ENCODE measurements around the gene MLN.

MLN gene

GRCh38 chr6:33803571-33804053 lies at the start of gene MLN:
Gene MLN, minus strand, starts transcription at chr6:33804003. Its CDS starts 2,840 bp downstream, at chr6:33801163.
- intact Hi-C loops (cut with DNase I) = no loop called here
- no peak for DNase-seq

- intact Hi-C loops (cut with DNase I) = no loop called here
- no peak for DNase-seq
These were observed 49.2 kb upstream of the MLN start for GRCh38 chr6:33853026-33853425.

GRCh38 chr6:33851959-33852358 lies 48.2 kb upstream of the MLN start:
- peak in 6 of 42 donors; percentile 7 to 26 (median 18) for DNase-seq
- intact Hi-C loops (cut with DNase I) = no loop called here

- no peak for DNase-seq
These were observed 47.2 kb upstream of the MLN start for GRCh38 chr6:33850869-33851541.

GRCh38 chr6:33850296-33850695 lies 46.5 kb upstream of the MLN start:
- no peak for DNase-seq
- intact Hi-C loops (cut with DNase I) = no loop called here

More at GRCh38 chr6:33850869-33851541, 47.2 kb upstream of the MLN start:
- intact Hi-C loops (cut with DNase I) = no loop called here

- DNase-seq = no peak
- intact Hi-C loops (cut with DNase I) = no loop called here
These were observed 45.8 kb upstream of the MLN start for GRCh38 chr6:33849500-33850075.

GRCh38 chr6:33848484-33848883 lies 44.7 kb upstream of the MLN start:
- intact Hi-C loops (cut with DNase I) = no loop called here
- DNase-seq = no peak

- DNase-seq = no peak
- intact Hi-C loops (cut with DNase I) = no loop called here
These were observed 44.1 kb upstream of the MLN start for GRCh38 chr6:33847867-33848266.

GRCh38 chr6:33847078-33847477 lies 43.3 kb upstream of the MLN start:
- intact Hi-C loops (cut with DNase I) = no loop called here
- no peak for DNase-seq

- intact Hi-C loops (cut with DNase I) = no loop called here
- no peak for DNase-seq
These were observed 42.4 kb upstream of the MLN start for GRCh38 chr6:33846226-33846625.

GRCh38 chr6:33845031-33845745 lies 41.4 kb upstream of the MLN start:
- intact Hi-C loops (cut with DNase I) = no loop called here
- no peak for DNase-seq

- intact Hi-C loops (cut with DNase I) = no loop called here
- DNase-seq = peak in 6 of 42 donors; percentile 18 to 41 (median 20)
These were observed 39.6 kb upstream of the MLN start for GRCh38 chr6:33843131-33844121.

- intact Hi-C loops (cut with DNase I) = no loop called here
- no peak for DNase-seq
These were observed 38.1 kb upstream of the MLN start for GRCh38 chr6:33841868-33842267.

- intact Hi-C loops (cut with DNase I) = no loop called here
- DNase-seq = no peak
These were observed 37.3 kb upstream of the MLN start for GRCh38 chr6:33841070-33841469.

GRCh38 chr6:33840048-33840926 lies 36.5 kb upstream of the MLN start:
- intact Hi-C loops (cut with DNase I) = no loop called here
- DNase-seq = peak in 9 of 42 donors; percentile 3 to 51 (median 18)

- no peak for DNase-seq
- intact Hi-C loops (cut with DNase I) = no loop called here
These were observed 35.7 kb upstream of the MLN start for GRCh38 chr6:33839399-33840047.

GRCh38 chr6:33838983-33839382 lies 35.2 kb upstream of the MLN start:
- DNase-seq = no peak
- intact Hi-C loops (cut with DNase I) = no loop called here

Data from head of caudate nucleus (tissue), 42 donors.